PC-3 (cell line): ENCODE measurements around the gene NPR2. TPM values are rescaled to one million over a fixed set of nuclear protein-coding genes. Genes with fewer than 3 reads are reported as not detected.

ENCODE experiments used
- ATAC-seq: fragments of 200-7000 bp; cut with Tn5 transposase; 2 replicates; pipeline ENCODE4 v1.9.1; 2020; ENCODE audit warnings: mild to moderate bottlenecking, moderate library complexity
- BruUV-seq: library from RNA; stranded (reverse); fragments of 400-500 nt; replicated peaks from 2 replicates; lab custom pipeline; 2021; lab: Mats Ljungman, UMichigan
- CTCF ChIA-PET: fragments of 300-600 bp; sonication (Branson Sonifier 250); formaldehyde crosslinking; loops from one replicate; lab custom pipeline; 2022; ENCODE audit warnings: antibody characterized with exemption; lab: Charles Lee
- POLR2A ChIA-PET: fragments of 300-600 bp; sonication (Branson Sonifier 250); formaldehyde crosslinking; loops from one replicate; lab custom pipeline; 2022; ENCODE audit warnings: antibody characterized with exemption; ENCODE audit not compliant: unreplicated experiment; lab: Charles Lee
- DNase-seq: peaks from one replicate; pipeline ENCODE4 v3.0.0-alpha.2; 2015
- H2AFZ ChIP-seq: fragments of 300-600 bp; sonication (generic); 2 replicates; pipeline ENCODE4 v1.6.0; 2016; ENCODE audit warnings: antibody characterized with exemption, low read length
- H3F3A ChIP-seq: fragments of 300-600 bp; sonication (generic); one replicate; pipeline ENCODE4 v1.6.0; 2017; ENCODE audit warnings: antibody characterized with exemption, low read length, control low read depth, mild to moderate bottlenecking; ENCODE audit not compliant: unreplicated experiment
- H3K27ac ChIP-seq: fragments of 300-600 bp; sonication (generic); 2 replicates; pipeline ENCODE4 v1.5.1; 2016; ENCODE audit warnings: mild to moderate bottlenecking, low read length
- H3K27me3 ChIP-seq: fragments of 300-600 bp; sonication (generic); 2 replicates; pipeline ENCODE4 v1.6.1; 2016; ENCODE audit warnings: low read length, mixed read lengths
- H3K36me3 ChIP-seq: fragments of 300-600 bp; sonication (generic); 2 replicates; pipeline ENCODE4 v1.6.1; 2016; ENCODE audit warnings: low read depth, mixed run types, low read length, mixed read lengths
- H3K4me1 ChIP-seq: fragments of 300-600 bp; sonication (generic); 2 replicates; pipeline ENCODE4 v1.5.1; 2016; ENCODE audit warnings: low read length; ENCODE audit not compliant: insufficient read depth
- H3K4me2 ChIP-seq: fragments of 300-600 bp; sonication (generic); 2 replicates; pipeline ENCODE4 v1.6.0; 2016; ENCODE audit warnings: low read length
- H3K4me3 ChIP-seq: fragments of 300-600 bp; sonication (generic); 2 replicates; pipeline ENCODE4 v1.5.1; 2016; ENCODE audit warnings: mild to moderate bottlenecking, low read length, mixed read lengths
- H3K79me2 ChIP-seq: fragments of 300-600 bp; sonication (generic); 2 replicates; pipeline ENCODE4 v1.6.1; 2017; ENCODE audit warnings: low read length, mixed read lengths
- H3K9ac ChIP-seq: fragments of 300-600 bp; sonication (generic); 2 replicates; pipeline ENCODE4 v1.6.0; 2016; ENCODE audit warnings: mild to moderate bottlenecking, low read length
- H3K9me2 ChIP-seq: fragments of 300-600 bp; sonication (generic); replicated peaks from 2 replicates; pipeline ENCODE4 v1.6.1; 2016; ENCODE audit warnings: mixed run types, low read length, mixed read lengths
- H3K9me3 ChIP-seq: fragments of 300-600 bp; sonication (generic); 2 replicates; pipeline ENCODE4 v1.6.1; 2016; ENCODE audit warnings: low read length, mixed read lengths
- H4K20me1 ChIP-seq: fragments of 300-600 bp; sonication (generic); 2 replicates; pipeline ENCODE4 v1.6.1; 2016; ENCODE audit warnings: low read length, mixed read lengths
- CTCF ChIP-seq: fragments of 300-600 bp; sonication (generic); conservative IDR thresholded peaks from 2 replicates; pipeline ENCODE4 v1.5.1; 2017; ENCODE audit warnings: antibody characterized with exemption, low read depth, mild to moderate bottlenecking, low read length
- EZH2 ChIP-seq: fragments of 300-600 bp; sonication (generic); IDR thresholded peaks from one replicate; pipeline ENCODE4 v1.6.1; 2017; ENCODE audit warnings: antibody characterized with exemption, mild to moderate bottlenecking, low read length; ENCODE audit not compliant: unreplicated experiment
- EZH2phosphoT487 ChIP-seq: fragments of 300-600 bp; sonication (generic); IDR thresholded peaks from 2 replicates; pipeline ENCODE4 v1.6.1; 2018; ENCODE audit warnings: mild to moderate bottlenecking, antibody characterized with exemption, low read length, borderline replicate concordance
- intact Hi-C: fragments of 100-400 bp; cut with micrococcal nuclease; formaldehyde crosslinking; loops from 2 replicates; pipeline ENCODE4 v1.9.0; 2023
- total RNA-seq: library from RNA; depleted of rRNA; stranded (reverse); fragments of >200 nt; gene quantifications from 2 replicates; pipeline ENCODE4 v1.2.3, GENCODE V29; 2014

The NPR2 gene
- total RNA-seq, 1 experiment from 2014 or later = 1.5 TPM

GRCh38 chr9:35797311-35798109 is 6.1 kb downstream of the NPR2 start:
- no peaks in the 10 kb centered on the region for H3K79me2 ChIP-seq
- intact Hi-C loops = loop anchor here (10.0 kb wide), 1 partner anchor 143 kb away; the partner anchor contains the start of genes CCDC107, RMRP and SIT1
- no peak for TF ChIP-seq EZH2
- no peaks in the 10 kb centered on the region for H3K9me3 ChIP-seq
- CTCF ChIA-PET = no interaction called here
- no peak overlapping the region for H3K9ac ChIP-seq
- no peaks in the 10 kb centered on the region for H3K36me3 ChIP-seq
- H3F3A ChIP-seq = peaks cover 7% of the 10 kb centered on the region
- H3K4me3 ChIP-seq = no peak overlapping the region
- DNase-seq (no peak), ATAC-seq (no peak)
- H4K20me1 ChIP-seq = no peaks in the 10 kb centered on the region
- peaks cover 41% of the 10 kb centered on the region for H3K4me1 ChIP-seq
- H3K27me3 ChIP-seq = no peaks in the 10 kb centered on the region
- peak overlapping the region; percentile 59 for H3K27ac ChIP-seq
- BruUV-seq = no TSS peak
- POLR2A ChIA-PET = no interaction called here
- no peaks in the 10 kb centered on the region for H3K9me2 ChIP-seq
- H3K4me2 ChIP-seq = no peak overlapping the region
- H2AFZ ChIP-seq = no peak overlapping the region

GRCh38 chr9:35798658-35799374 is 7.4 kb downstream of the NPR2 start:
- ChIA-PET CTCF (interaction anchor here (1.4 kb wide), 1 partner anchor 8 kb away, joined by 3 read pairs; no protein-coding TSS in a partner anchor), POLR2A (interaction anchor here (0.7 kb wide), 1 partner anchor 328 kb away, joined by 4 read pairs; no protein-coding TSS in a partner anchor)
- peak overlapping the region; percentile 63 for H3K27ac ChIP-seq

GRCh38 chr9:35800530-35800929 is 9.1 kb downstream of the NPR2 start:
- no peak for TF ChIP-seq EZH2phosphoT487
- no peak for TF ChIP-seq EZH2
- no peak for TF ChIP-seq CTCF
- no peak for ATAC-seq
- intact Hi-C loops = no loop called here
- DNase-seq = no peak
- BruUV-seq = no TSS peak
- ChIA-PET POLR2A (no interaction called here), CTCF (no interaction called here)
- Histone ChIP-seq H3K9me2 (no peaks in the 10 kb centered on the region), H3F3A (peaks cover 7% of the 10 kb centered on the region), H3K9ac (no peak overlapping the region), H3K27ac (no peak overlapping the region), H3K4me1 (peaks cover 26% of the 10 kb centered on the region), H3K9me3 (no peaks in the 10 kb centered on the region), H3K4me2 (no peak overlapping the region), H3K36me3 (no peaks in the 10 kb centered on the region), H3K4me3 (no peak overlapping the region), H3K27me3 (no peaks in the 10 kb centered on the region), H4K20me1 (no peaks in the 10 kb centered on the region), H3K79me2 (no peaks in the 10 kb centered on the region), H2AFZ (no peak overlapping the region)

More at GRCh38 chr9:35798658-35799374, 7.4 kb downstream of the NPR2 start:
- peak overlapping the region; percentile 5; the same call in 1 of the 2 replicates for H3K4me2 ChIP-seq
- H3K9me3 ChIP-seq = no peaks in the 10 kb centered on the region
- H2AFZ ChIP-seq = no peak overlapping the region
- peaks cover 41% of the 10 kb centered on the region for H3K4me1 ChIP-seq
- no peaks in the 10 kb centered on the region for H4K20me1 ChIP-seq
- intact Hi-C loops = loop anchor here (10.0 kb wide), 1 partner anchor 144 kb away; the partner anchor contains the start of genes CCDC107, RMRP and SIT1
- DNase-seq (peak; percentile 89), ATAC-seq (peak; percentile 82)
- no TSS peak for BruUV-seq
- H3K79me2 ChIP-seq = no peaks in the 10 kb centered on the region
- H3K9ac ChIP-seq = no peak overlapping the region
- no peaks in the 10 kb centered on the region for H3K36me3 ChIP-seq
- no peaks in the 10 kb centered on the region for H3K27me3 ChIP-seq
- TF ChIP-seq EZH2phosphoT487 (no peak), CTCF (no peak), EZH2 (no peak)
- no peaks in the 10 kb centered on the region for H3K9me2 ChIP-seq
- no peak overlapping the region for H3K4me3 ChIP-seq
- H3F3A ChIP-seq = peaks cover 7% of the 10 kb centered on the region
